WTC11 (cell line): ENCODE results near the gene GRK4. TPM values are rescaled to one million over a fixed set of nuclear protein-coding genes. Genes with fewer than 3 reads are reported as not detected.

Experiments
- ATAC-seq: fragments of 200-7000 bp; cut with Tn5 transposase; 2 replicates; pipeline ENCODE4 v1.10.0; 2021; ENCODE audit warnings: mild to moderate bottlenecking, moderate library complexity
- CTCF ChIA-PET: fragments of 300-600 bp; sonication (Branson Sonifier 250); formaldehyde crosslinking; loops from one replicate; lab custom pipeline; 2021; ENCODE audit warnings: antibody characterized with exemption; lab: Charles Lee
- POLR2A ChIA-PET: fragments of 350-600 bp; sonication (Branson Sonifier 250); formaldehyde crosslinking; loops from one replicate; lab custom pipeline; 2021; ENCODE audit warnings: antibody characterized with exemption; lab: Charles Lee
- DNase-seq: peaks from one replicate; pipeline ENCODE4 v3.0.0; 2021; ENCODE audit warnings: low spot score
- H3K27ac Mint-ChIP-seq: 2 replicates; pipeline ENCODE4 v1.8.0; 2021; ENCODE audit warnings: mixed read lengths
- H3K27me3 Mint-ChIP-seq: 2 replicates; pipeline ENCODE4 v1.8.0; 2021; ENCODE audit warnings: low read depth, mild to moderate bottlenecking, moderate library complexity, mixed read lengths
- H3K36me3 Mint-ChIP-seq: 2 replicates; pipeline ENCODE4 v1.8.0; 2021; ENCODE audit warnings: mixed read lengths
- H3K4me1 Mint-ChIP-seq: 2 replicates; pipeline ENCODE4 v1.8.0; 2022; ENCODE audit warnings: mixed read lengths
- H3K4me3 Mint-ChIP-seq: 2 replicates; pipeline ENCODE4 v1.8.0; 2021; ENCODE audit warnings: mild to moderate bottlenecking, moderate library complexity, mixed read lengths
- H3K9me3 Mint-ChIP-seq: 2 replicates; pipeline ENCODE4 v1.8.0; 2021; ENCODE audit warnings: mixed read lengths
- FOXJ3 ChIP-seq: sonication (generic); formaldehyde crosslinking; IDR thresholded peaks from 2 replicates; pipeline ENCODE4 v1.9.0; 2021; ENCODE audit warnings: missing genetic modification reagents, mild to moderate bottlenecking, borderline replicate concordance
- FOXP1 ChIP-seq: sonication (generic); formaldehyde crosslinking; IDR thresholded peaks from 2 replicates; pipeline ENCODE4 v1.8.0; 2022; ENCODE audit warnings: missing genetic modification reagents, mild to moderate bottlenecking, moderate library complexity, borderline replicate concordance
- JAZF1 ChIP-seq: fragments of 250-450 bp; sonication (Bioruptor Pico); IDR thresholded peaks from 2 replicates; pipeline ENCODE4 v1.9.0; 2021; ENCODE audit warnings: moderate library complexity, mild to moderate bottlenecking, inconsistent platforms
- NFYB ChIP-seq: sonication (generic); formaldehyde crosslinking; conservative IDR thresholded peaks from 2 replicates; pipeline ENCODE4 v1.8.0; 2022; ENCODE audit warnings: low read depth, missing genetic modification reagents
- SMAD4 ChIP-seq: sonication (generic); formaldehyde crosslinking; IDR thresholded peaks from 2 replicates; pipeline ENCODE4 v1.8.0; 2022; ENCODE audit warnings: mild to moderate bottlenecking, missing genetic modification reagents
- ZNF232 ChIP-seq: sonication (generic); formaldehyde crosslinking; IDR thresholded peaks from 2 replicates; pipeline ENCODE4 v1.8.0; 2022; ENCODE audit warnings: mild to moderate bottlenecking, missing genetic modification reagents
- ZNF263 ChIP-seq: sonication (generic); formaldehyde crosslinking; IDR thresholded peaks from 2 replicates; pipeline ENCODE4 v1.8.1; 2022; ENCODE audit warnings: low read depth, mild to moderate bottlenecking, moderate library complexity, missing genetic modification reagents
- ZNF671 ChIP-seq: fragments of 250-450 bp; sonication (Bioruptor Pico); IDR thresholded peaks from 2 replicates; pipeline ENCODE4 v1.8.0; 2021; ENCODE audit warnings: mild to moderate bottlenecking
- total RNA-seq: library from RNA; stranded (reverse); gene quantifications from 3 replicates; pipeline ENCODE4 v1.2.3, GENCODE V29; 2021
- TF ChIP-seq, protein P1 (sequence below): sonication (generic); formaldehyde crosslinking; IDR thresholded peaks from 2 replicates; pipeline ENCODE4 v1.8.1; 2022; ENCODE audit warnings: mild to moderate bottlenecking, missing genetic modification reagents, moderate library complexity, borderline replicate concordance
- TF ChIP-seq, protein P2 (sequence below): fragments of 250-450 bp; sonication (Bioruptor Pico); IDR thresholded peaks from 2 replicates; pipeline ENCODE4 v1.8.0; 2021; ENCODE audit warnings: mild to moderate bottlenecking
- TF ChIP-seq, protein P3 (sequence below): sonication (generic); formaldehyde crosslinking; IDR thresholded peaks from 2 replicates; pipeline ENCODE4 v1.8.1; 2023; ENCODE audit warnings: mild to moderate bottlenecking, moderate library complexity, missing genetic modification reagents
- TF ChIP-seq, protein P4 (sequence below): sonication (generic); formaldehyde crosslinking; IDR thresholded peaks from 2 replicates; pipeline ENCODE4 v1.8.1; 2022; ENCODE audit warnings: mild to moderate bottlenecking, moderate library complexity, missing genetic modification reagents
- TF ChIP-seq, protein P5 (sequence below): sonication (generic); formaldehyde crosslinking; conservative IDR thresholded peaks from 2 replicates; pipeline ENCODE4 v1.8.1; 2022; ENCODE audit warnings: mild to moderate bottlenecking, missing genetic modification reagents
- TF ChIP-seq, protein P6 (sequence below): sonication (generic); formaldehyde crosslinking; IDR thresholded peaks from 2 replicates; pipeline ENCODE4 v1.8.1; 2022; ENCODE audit warnings: missing genetic modification reagents, borderline replicate concordance

Gene GRK4
- total RNA-seq, 1 experiment from 2014 or later, result 1.4 TPM

DNA sequence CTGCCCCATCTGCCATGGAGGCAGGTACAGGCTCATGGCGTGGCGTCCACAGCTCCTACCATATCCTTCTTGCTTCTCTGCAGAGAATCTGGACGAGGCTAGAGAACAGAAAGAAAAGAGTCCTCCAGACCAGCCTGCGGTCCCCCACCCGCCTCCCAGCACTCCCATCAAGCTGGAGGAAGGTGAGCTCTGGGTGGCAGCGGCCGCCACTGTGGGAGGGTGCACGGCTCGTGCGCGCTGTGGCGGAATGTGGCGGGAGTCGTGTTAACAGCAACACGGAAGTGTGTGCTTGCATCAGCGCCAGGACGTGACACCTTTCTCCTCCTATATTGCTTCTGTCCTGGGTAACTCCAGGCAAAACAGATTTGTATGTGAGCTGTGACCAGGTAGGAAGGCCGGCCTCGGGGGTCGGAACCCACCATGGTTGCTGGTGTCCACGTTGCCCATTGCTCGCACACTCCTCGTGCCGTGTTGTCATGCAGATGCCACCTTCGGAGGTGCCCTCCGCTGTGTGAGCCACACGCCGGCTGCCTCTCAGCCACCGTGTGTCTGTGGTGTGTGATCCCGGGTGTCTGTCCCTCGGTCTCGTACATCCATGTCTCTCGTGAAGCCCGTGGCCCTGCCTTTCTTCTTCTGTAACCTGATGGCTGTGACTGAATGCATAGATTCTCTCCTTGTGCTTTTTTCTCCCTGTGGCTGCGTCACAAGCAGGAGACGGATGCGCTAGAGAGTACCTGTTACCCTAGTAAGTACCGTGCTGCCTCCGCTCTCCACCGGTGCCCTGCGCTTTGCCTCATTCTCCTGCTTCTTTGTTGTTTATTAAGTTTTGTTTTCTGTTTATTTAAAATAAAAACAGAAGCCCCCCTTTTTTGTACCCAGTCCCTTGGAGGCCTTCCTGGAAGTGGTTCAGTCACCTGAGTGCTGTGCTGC, 37.2 kb upstream of the GRK4 start:
- H3K36me3 Mint-ChIP-seq, result peaks cover 62% of the 10 kb centered on the region
- H3K4me3 Mint-ChIP-seq, result no peak overlapping the region
- peaks cover 18% of the 10 kb centered on the region for H3K9me3 Mint-ChIP-seq
- ChIA-PET POLR2A (interaction anchor here (0.6 kb wide), 1 partner anchor 108 kb away, joined by 3 read pairs; no protein-coding TSS in a partner anchor), CTCF (no interaction called here)
- no peak for ATAC-seq
- H3K4me1 Mint-ChIP-seq, result peaks cover 30% of the 10 kb centered on the region
- DNase-seq, result no peak
- H3K27ac Mint-ChIP-seq, result peak overlapping the region; percentile 80
- no peaks in the 10 kb centered on the region for H3K27me3 Mint-ChIP-seq
- TF ChIP-seq ZNF263 (CRISPR knock-in tag) (no peak), JAZF1 (no peak), NFYB (no peak), FOXP1 (no peak)
- TF ChIP-seq, protein P1, sequence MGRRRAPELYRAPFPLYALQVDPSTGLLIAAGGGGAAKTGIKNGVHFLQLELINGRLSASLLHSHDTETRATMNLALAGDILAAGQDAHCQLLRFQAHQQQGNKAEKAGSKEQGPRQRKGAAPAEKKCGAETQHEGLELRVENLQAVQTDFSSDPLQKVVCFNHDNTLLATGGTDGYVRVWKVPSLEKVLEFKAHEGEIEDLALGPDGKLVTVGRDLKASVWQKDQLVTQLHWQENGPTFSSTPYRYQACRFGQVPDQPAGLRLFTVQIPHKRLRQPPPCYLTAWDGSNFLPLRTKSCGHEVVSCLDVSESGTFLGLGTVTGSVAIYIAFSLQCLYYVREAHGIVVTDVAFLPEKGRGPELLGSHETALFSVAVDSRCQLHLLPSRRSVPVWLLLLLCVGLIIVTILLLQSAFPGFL (CRISPR knock-in tag), result no peak

DNA sequence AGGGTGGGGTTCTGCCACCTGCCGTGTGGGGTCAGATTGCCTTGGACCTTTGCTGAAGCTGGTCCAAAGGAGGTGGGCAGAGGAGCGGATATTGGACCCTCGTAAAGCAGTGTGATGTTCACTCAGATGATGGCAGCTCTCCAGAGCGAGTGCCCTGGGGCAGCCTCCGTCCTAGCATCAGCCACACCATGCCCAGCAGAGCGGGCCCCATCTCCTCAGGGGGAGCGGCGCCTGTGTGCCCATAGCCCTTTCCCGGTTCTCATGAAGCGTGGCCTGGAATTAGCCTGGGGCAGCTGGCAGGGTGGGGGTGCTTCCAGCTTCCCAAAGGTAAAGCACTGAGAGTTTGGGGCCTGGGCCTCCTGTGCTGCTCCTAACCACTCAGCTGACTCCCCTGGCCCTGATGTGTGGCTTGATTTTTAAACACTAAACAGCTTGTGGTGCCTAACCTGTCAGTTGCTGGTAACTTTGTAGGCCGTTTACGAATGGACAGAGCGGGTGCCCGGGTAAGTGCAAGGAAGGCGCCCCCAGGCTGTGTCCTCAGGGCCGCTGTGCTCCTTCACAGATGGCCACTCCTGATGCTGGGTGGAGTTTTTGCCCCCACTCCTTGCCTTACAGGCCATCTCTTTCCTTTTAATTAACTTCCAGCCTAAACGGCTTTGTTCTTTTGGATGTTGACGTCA, 36.2 kb upstream of the GRK4 start:
- Mint-ChIP-seq H3K27me3 (no peaks in the 10 kb centered on the region), H3K36me3 (peaks cover 53% of the 10 kb centered on the region), H3K4me1 (peaks cover 21% of the 10 kb centered on the region), H3K9me3 (peaks cover 9% of the 10 kb centered on the region), H3K27ac (peak overlapping the region; percentile 68), H3K4me3 (no peak overlapping the region)
- POLR2A ChIA-PET, result interaction anchor here (0.6 to 1.6 kb wide), 2 partner anchors 10 to 109 kb away, joined by 3 read pairs; no protein-coding TSS in a partner anchor
- ATAC-seq, result no peak
- no peak for DNase-seq
- TF ChIP-seq SMAD4 (CRISPR knock-in tag) (no peak), FOXJ3 (CRISPR knock-in tag) (no peak), ZNF232 (CRISPR knock-in tag) (no peak), ZNF671 (no peak)
- TF ChIP-seq, protein P2, sequence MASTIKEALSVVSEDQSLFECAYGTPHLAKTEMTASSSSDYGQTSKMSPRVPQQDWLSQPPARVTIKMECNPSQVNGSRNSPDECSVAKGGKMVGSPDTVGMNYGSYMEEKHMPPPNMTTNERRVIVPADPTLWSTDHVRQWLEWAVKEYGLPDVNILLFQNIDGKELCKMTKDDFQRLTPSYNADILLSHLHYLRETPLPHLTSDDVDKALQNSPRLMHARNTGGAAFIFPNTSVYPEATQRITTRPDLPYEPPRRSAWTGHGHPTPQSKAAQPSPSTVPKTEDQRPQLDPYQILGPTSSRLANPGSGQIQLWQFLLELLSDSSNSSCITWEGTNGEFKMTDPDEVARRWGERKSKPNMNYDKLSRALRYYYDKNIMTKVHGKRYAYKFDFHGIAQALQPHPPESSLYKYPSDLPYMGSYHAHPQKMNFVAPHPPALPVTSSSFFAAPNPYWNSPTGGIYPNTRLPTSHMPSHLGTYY, result no peak
- TF ChIP-seq, protein P3, sequence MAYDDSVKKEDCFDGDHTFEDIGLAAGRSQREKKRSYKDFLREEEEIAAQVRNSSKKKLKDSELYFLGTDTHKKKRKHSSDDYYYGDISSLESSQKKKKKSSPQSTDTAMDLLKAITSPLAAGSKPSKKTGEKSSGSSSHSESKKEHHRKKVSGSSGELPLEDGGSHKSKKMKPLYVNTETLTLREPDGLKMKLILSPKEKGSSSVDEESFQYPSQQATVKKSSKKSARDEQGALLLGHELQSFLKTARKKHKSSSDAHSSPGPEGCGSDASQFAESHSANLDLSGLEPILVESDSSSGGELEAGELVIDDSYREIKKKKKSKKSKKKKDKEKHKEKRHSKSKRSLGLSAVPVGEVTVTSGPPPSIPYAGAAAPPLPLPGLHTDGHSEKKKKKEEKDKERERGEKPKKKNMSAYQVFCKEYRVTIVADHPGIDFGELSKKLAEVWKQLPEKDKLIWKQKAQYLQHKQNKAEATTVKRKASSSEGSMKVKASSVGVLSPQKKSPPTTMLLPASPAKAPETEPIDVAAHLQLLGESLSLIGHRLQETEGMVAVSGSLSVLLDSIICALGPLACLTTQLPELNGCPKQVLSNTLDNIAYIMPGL (CRISPR knock-in tag), result no peak
- TF ChIP-seq, protein P4, sequence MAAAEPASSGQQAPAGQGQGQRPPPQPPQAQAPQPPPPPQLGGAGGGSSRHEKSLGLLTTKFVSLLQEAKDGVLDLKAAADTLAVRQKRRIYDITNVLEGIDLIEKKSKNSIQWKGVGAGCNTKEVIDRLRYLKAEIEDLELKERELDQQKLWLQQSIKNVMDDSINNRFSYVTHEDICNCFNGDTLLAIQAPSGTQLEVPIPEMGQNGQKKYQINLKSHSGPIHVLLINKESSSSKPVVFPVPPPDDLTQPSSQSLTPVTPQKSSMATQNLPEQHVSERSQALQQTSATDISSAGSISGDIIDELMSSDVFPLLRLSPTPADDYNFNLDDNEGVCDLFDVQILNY (CRISPR knock-in tag), result no peak
- TF ChIP-seq, protein P5, sequence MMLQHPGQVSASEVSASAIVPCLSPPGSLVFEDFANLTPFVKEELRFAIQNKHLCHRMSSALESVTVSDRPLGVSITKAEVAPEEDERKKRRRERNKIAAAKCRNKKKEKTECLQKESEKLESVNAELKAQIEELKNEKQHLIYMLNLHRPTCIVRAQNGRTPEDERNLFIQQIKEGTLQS (CRISPR knock-in tag), result no peak
- TF ChIP-seq, protein P6, sequence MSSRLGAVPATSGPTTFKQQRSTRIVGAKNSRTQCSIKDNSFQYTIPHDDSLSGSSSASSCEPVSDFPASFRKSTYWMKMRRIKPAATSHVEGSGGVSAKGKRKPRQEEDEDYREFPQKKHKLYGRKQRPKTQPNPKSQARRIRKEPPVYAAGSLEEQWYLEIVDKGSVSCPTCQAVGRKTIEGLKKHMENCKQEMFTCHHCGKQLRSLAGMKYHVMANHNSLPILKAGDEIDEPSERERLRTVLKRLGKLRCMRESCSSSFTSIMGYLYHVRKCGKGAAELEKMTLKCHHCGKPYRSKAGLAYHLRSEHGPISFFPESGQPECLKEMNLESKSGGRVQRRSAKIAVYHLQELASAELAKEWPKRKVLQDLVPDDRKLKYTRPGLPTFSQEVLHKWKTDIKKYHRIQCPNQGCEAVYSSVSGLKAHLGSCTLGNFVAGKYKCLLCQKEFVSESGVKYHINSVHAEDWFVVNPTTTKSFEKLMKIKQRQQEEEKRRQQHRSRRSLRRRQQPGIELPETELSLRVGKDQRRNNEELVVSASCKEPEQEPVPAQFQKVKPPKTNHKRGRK (CRISPR knock-in tag), result no peak
- CTCF ChIA-PET, result no interaction called here
